HG03139 (cell line): ENCODE data around the gene CYP2C18.
"Not testable (repeated sequence)": the region's sequence is repeated elsewhere in the genome, so short reads cannot be mapped to it uniquely, and the experiment has no call there.

Source experiments
- ATAC-seq: cut with Tn5 transposase; IDR thresholded peaks from one replicate; pipeline ENCODE4 v1.9.1; 2021; ENCODE audit not compliant: unreplicated experiment

Gene CYP2C18

GRCh38 chr10:94738588-94738987 is 55.1 kb downstream of the CYP2C18 start:
- ATAC-seq = no peak

GRCh38 chr10:94747137-94747536 is 63.6 kb downstream of the CYP2C18 start:
- no peak for ATAC-seq

- no peak for ATAC-seq
Observed at GRCh38 chr10:94747838-94748237, 64.3 kb downstream of the CYP2C18 start.

- ATAC-seq = no peak
Observed at GRCh38 chr10:94757916-94758315, 74.4 kb downstream of the CYP2C18 start.

GRCh38 chr10:94760586-94761178 is 77.2 kb downstream of the CYP2C18 start:
- ATAC-seq = no peak

- no peak for ATAC-seq
Observed at GRCh38 chr10:94762393-94762792, 78.9 kb downstream of the CYP2C18 start, which contains the start of gene CYP2C19. CYP2C19 (plus strand) TSS chr10:94762681; CDS start chr10:94762706, 25 bp downstream.

- not testable (repeated sequence) for ATAC-seq
Observed at GRCh38 chr10:94775425-94775824, 91.9 kb downstream of the CYP2C18 start.

GRCh38 chr10:94777886-94778458 is 94.4 kb downstream of the CYP2C18 start:
- ATAC-seq = no peak

- no peak for ATAC-seq
Observed at GRCh38 chr10:94780844-94781243, 97.3 kb downstream of the CYP2C18 start.

- no peak for ATAC-seq
Observed at GRCh38 chr10:94784256-94784655, 100.7 kb downstream of the CYP2C18 start.

- ATAC-seq = no peak
Observed at GRCh38 chr10:94785211-94785610, 101.7 kb downstream of the CYP2C18 start.
